CD14-positive monocyte (primary cell): Measurements from ENCODE around the gene ZNF398. TPM values are rescaled to one million over a fixed set of nuclear protein-coding genes. Genes with fewer than 3 reads are reported as not detected.

ENCODE experiments used
- DNase-seq, 3 donors: peaks; one replicate each; pipeline ENCODE4 v3.0.0-alpha.2; 2011 to 2022
- H2AFZ ChIP-seq: 2 replicates; pipeline ENCODE4 v1.6.0; 2012; ENCODE audit warnings: mild to moderate bottlenecking, low read depth, low read length, inconsistent platforms; ENCODE audit not compliant: insufficient read depth, poor library complexity, severe bottlenecking
- H3K27ac ChIP-seq, 2 donors: 1 replicate in 1 of 2; 2 replicates in 1 of 2; pipeline ENCODE4 v1.5.1; 2012 to 2013; ENCODE audit warnings: low read length in 2 of 2, control low read depth in 1 of 2, inconsistent platforms in 1 of 2, low read depth in 1 of 2, mild to moderate bottlenecking in 1 of 2
- H3K27me3 ChIP-seq, 2 donors: one replicate each; pipeline versions ENCODE4 v1.6.0 to v1.6.1; 2011 to 2013; ENCODE audit warnings: low read length in 2 of 2; ENCODE audit not compliant: control insufficient read depth in 2 of 2, insufficient read depth in 2 of 2
- H3K36me3 ChIP-seq, 2 donors: replicated peaks in 1 of 2; 1 replicate in 1 of 2; 2 replicates in 1 of 2; pipeline versions ENCODE4 v1.5.1 to v1.6.1; 2012 to 2013; ENCODE audit warnings: low read length in 2 of 2, control low read depth in 1 of 2, inconsistent platforms in 1 of 2, mild to moderate bottlenecking in 1 of 2; ENCODE audit not compliant: insufficient read depth in 2 of 2, control insufficient read depth in 1 of 2
- H3K4me1 ChIP-seq, 2 donors: 1 replicate in 1 of 2; 2 replicates in 1 of 2; pipeline versions ENCODE4 v1.5.1 to v1.6.1; 2012 to 2013; ENCODE audit warnings: low read length in 2 of 2, control low read depth in 1 of 2, inconsistent platforms in 1 of 2, mild to moderate bottlenecking in 1 of 2, moderate library complexity in 1 of 2; ENCODE audit not compliant: insufficient read depth in 2 of 2, control insufficient read depth in 1 of 2
- H3K4me2 ChIP-seq: replicated peaks from 2 replicates; pipeline ENCODE3; 2012; ENCODE audit warnings: low read length, moderate library complexity, mild to moderate bottlenecking; ENCODE audit not compliant: poor library complexity, severe bottlenecking; ENCODE audit errors: extremely low read depth
- H3K4me3 ChIP-seq, 3 experiments: fragments of 200-600 bp in 1 of 3; sonication (generic) in 1 of 3; replicated peaks in 1 of 3; 1 replicate in 2 of 3; 2 replicates in 1 of 3; pipeline ENCODE4 v1.5.1; 2011 to 2013; ENCODE audit warnings: low read length in 3 of 3, mild to moderate bottlenecking in 3 of 3, control low read depth in 2 of 3, low read depth in 2 of 3, inconsistent platforms in 1 of 3, moderate library complexity in 1 of 3
- H3K79me2 ChIP-seq: 2 replicates; pipeline ENCODE4 v1.6.0; 2012; ENCODE audit warnings: mild to moderate bottlenecking, control low read depth, inconsistent platforms, low read length, moderate library complexity; ENCODE audit not compliant: insufficient read depth
- H3K9ac ChIP-seq: 2 replicates; pipeline ENCODE4 v1.6.0; 2017; ENCODE audit warnings: low read length, mild to moderate bottlenecking; ENCODE audit not compliant: insufficient read depth, poor library complexity, severe bottlenecking
- H3K9me3 ChIP-seq, 2 donors: replicated peaks in 1 of 2; 1 replicate in 1 of 2; 2 replicates in 1 of 2; pipeline versions ENCODE4 v1.5.1 to v1.6.1; 2012 to 2013; ENCODE audit warnings: low read length in 2 of 2, control low read depth in 1 of 2; ENCODE audit not compliant: control insufficient read depth in 1 of 2, insufficient read depth in 1 of 2
- H4K20me1 ChIP-seq: 2 replicates; pipeline ENCODE4 v1.6.0; 2012; ENCODE audit warnings: mild to moderate bottlenecking, low read length, control low read depth, moderate library complexity; ENCODE audit not compliant: insufficient read depth
- H3K27ac Mint-ChIP-seq, 7 donors: one replicate each; pipeline ENCODE4 v1.8.0; 2020; ENCODE audit warnings: mild to moderate bottlenecking in 7 of 7, mixed read lengths in 7 of 7, moderate library complexity in 6 of 7, inconsistent platforms in 2 of 7
- H3K27me3 Mint-ChIP-seq, 3 donors: one replicate each; pipeline ENCODE4 v1.8.0; 2021 to 2022; ENCODE audit warnings: low read depth in 3 of 3, mild to moderate bottlenecking in 3 of 3, mixed read lengths in 3 of 3, moderate library complexity in 3 of 3, inconsistent platforms in 1 of 3
- H3K36me3 Mint-ChIP-seq, 2 donors: one replicate each; pipeline ENCODE4 v1.8.0; 2020; ENCODE audit warnings: mixed read lengths in 2 of 2, inconsistent platforms in 1 of 2, mild to moderate bottlenecking in 1 of 2
- H3K4me1 Mint-ChIP-seq: one replicate; pipeline ENCODE4 v1.8.0; 2020; ENCODE audit warnings: mild to moderate bottlenecking, mixed read lengths
- H3K4me3 Mint-ChIP-seq, 2 donors: one replicate each; pipeline ENCODE4 v1.8.0; 2020; ENCODE audit warnings: mild to moderate bottlenecking in 2 of 2, mixed read lengths in 2 of 2, moderate library complexity in 1 of 2
- H3K9me3 Mint-ChIP-seq, 7 donors: one replicate each; pipeline ENCODE4 v1.8.0; 2020 to 2022; ENCODE audit warnings: mixed read lengths in 7 of 7, mild to moderate bottlenecking in 6 of 7, moderate library complexity in 6 of 7, inconsistent platforms in 2 of 7
- CTCF ChIP-seq: fragments of 200-600 bp; IDR thresholded peaks from one replicate; pipeline ENCODE4 v1.8.0; 2022; ENCODE audit warnings: antibody characterized with exemption, mild to moderate bottlenecking
- WGBS: methylation state at CpG from one replicate; pipeline ENCODE4 v1.1.5; 2013; ENCODE audit warnings: missing lambda C conversion rate; ENCODE audit not compliant: insufficient coverage; 5-methylcytosine and 5-hydroxymethylcytosine counted together
- intact Hi-C, 2 donors: fragments of 100-400 bp; cut with micrococcal nuclease; formaldehyde crosslinking; loops; one replicate each; pipeline versions ENCODE4 v1.15.0 to v1.15.1; 2023
- polyA plus RNA-seq, 3 donors: library from polyadenylated mRNA; depleted of rRNA in 1 of 3; unstranded in 2 of 3; stranded (reverse) in 1 of 3; fragments of 300-500 nt in 2 of 3; fragments of >200 nt in 1 of 3; fragmentation: Illumina TruSeq in 2 of 3; gene quantifications; 1 replicate in 2 of 3; 2 replicates in 1 of 3; pipeline ENCODE4 v1.2.3, GENCODE V29; 2012 to 2021

The ZNF398 gene
- polyA plus RNA-seq, 3 donors, result 3.0 to 3.7 (median 3.1) TPM

- intact Hi-C loops, result no loop called here
- no peaks in the 10 kb centered on the region for H3K9me3 ChIP-seq
- H4K20me1 ChIP-seq, result peaks cover 28% of the 10 kb centered on the region
- no peak overlapping the region for H3K4me2 ChIP-seq
- TF ChIP-seq CTCF, result no peak
- peaks cover 58% of the 10 kb centered on the region for H3K79me2 ChIP-seq
- peaks cover 21 to 49% of the 10 kb centered on the region in 2 donors for H3K36me3 ChIP-seq
- H3K9ac ChIP-seq, result no peak overlapping the region
- H3K27me3 Mint-ChIP-seq, result no peaks in the 10 kb centered on the region
- H3K4me3 ChIP-seq, result no peak overlapping the region
- H3K4me1 Mint-ChIP-seq, result peaks cover 3% of the 10 kb centered on the region
- peaks cover 0 to 3% (median 0%) of the 10 kb centered on the region in 7 donors for H3K9me3 Mint-ChIP-seq
- H3K27me3 ChIP-seq, result no peaks in the 10 kb centered on the region
- no peak overlapping the region for H3K27ac Mint-ChIP-seq
- no peak for DNase-seq
- no peaks in the 10 kb centered on the region for H3K4me1 ChIP-seq
- 100% methylated on average over 8 of the region's 11 CpGs for WGBS
- no peak overlapping the region for H2AFZ ChIP-seq
- H3K4me3 Mint-ChIP-seq, result no peak overlapping the region
- peaks cover 38 to 63% of the 10 kb centered on the region in 2 donors for H3K36me3 Mint-ChIP-seq
- H3K27ac ChIP-seq, result no peak overlapping the region
These were observed 6.8 kb downstream of the ZNF398 start for GRCh38 chr7:149154056-149154455.

GRCh38 chr7:149156898-149157297 is 9.6 kb downstream of the ZNF398 start:
- H3K27ac ChIP-seq, result no peak overlapping the region
- peaks cover 18% of the 10 kb centered on the region for H4K20me1 ChIP-seq
- peak overlapping the region in 1 of 7 donors; percentile 16 for H3K27ac Mint-ChIP-seq
- no peak overlapping the region for H3K4me3 ChIP-seq
- peaks cover 3% of the 10 kb centered on the region for H3K4me1 Mint-ChIP-seq
- H3K36me3 Mint-ChIP-seq, result peaks cover 42 to 86% of the 10 kb centered on the region in 2 donors
- H3K4me2 ChIP-seq, result no peak overlapping the region
- H3K79me2 ChIP-seq, result peaks cover 35% of the 10 kb centered on the region
- no peaks in the 10 kb centered on the region for H3K9me3 ChIP-seq
- no peaks in the 10 kb centered on the region for H3K4me1 ChIP-seq
- peaks cover 23 to 72% of the 10 kb centered on the region in 2 donors for H3K36me3 ChIP-seq
- H3K27me3 ChIP-seq, result no peaks in the 10 kb centered on the region
- TF ChIP-seq CTCF, result no peak
- intact Hi-C loops, result no loop called here
- 96% methylated on average over 5 of the region's 6 CpGs for WGBS
- no peaks in the 10 kb centered on the region for H3K27me3 Mint-ChIP-seq
- H3K9me3 Mint-ChIP-seq, result peaks cover 0 to 3% (median 0%) of the 10 kb centered on the region in 7 donors
- no peak for DNase-seq
- H2AFZ ChIP-seq, result no peak overlapping the region
- no peak overlapping the region for H3K9ac ChIP-seq
- H3K4me3 Mint-ChIP-seq, result no peak overlapping the region
